ENCODE data around the gene CSRNP2.

Gene CSRNP2, protein sequence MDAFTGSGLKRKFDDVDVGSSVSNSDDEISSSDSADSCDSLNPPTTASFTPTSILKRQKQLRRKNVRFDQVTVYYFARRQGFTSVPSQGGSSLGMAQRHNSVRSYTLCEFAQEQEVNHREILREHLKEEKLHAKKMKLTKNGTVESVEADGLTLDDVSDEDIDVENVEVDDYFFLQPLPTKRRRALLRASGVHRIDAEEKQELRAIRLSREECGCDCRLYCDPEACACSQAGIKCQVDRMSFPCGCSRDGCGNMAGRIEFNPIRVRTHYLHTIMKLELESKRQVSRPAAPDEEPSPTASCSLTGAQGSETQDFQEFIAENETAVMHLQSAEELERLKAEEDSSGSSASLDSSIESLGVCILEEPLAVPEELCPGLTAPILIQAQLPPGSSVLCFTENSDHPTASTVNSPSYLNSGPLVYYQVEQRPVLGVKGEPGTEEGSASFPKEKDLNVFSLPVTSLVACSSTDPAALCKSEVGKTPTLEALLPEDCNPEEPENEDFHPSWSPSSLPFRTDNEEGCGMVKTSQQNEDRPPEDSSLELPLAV

DNA sequence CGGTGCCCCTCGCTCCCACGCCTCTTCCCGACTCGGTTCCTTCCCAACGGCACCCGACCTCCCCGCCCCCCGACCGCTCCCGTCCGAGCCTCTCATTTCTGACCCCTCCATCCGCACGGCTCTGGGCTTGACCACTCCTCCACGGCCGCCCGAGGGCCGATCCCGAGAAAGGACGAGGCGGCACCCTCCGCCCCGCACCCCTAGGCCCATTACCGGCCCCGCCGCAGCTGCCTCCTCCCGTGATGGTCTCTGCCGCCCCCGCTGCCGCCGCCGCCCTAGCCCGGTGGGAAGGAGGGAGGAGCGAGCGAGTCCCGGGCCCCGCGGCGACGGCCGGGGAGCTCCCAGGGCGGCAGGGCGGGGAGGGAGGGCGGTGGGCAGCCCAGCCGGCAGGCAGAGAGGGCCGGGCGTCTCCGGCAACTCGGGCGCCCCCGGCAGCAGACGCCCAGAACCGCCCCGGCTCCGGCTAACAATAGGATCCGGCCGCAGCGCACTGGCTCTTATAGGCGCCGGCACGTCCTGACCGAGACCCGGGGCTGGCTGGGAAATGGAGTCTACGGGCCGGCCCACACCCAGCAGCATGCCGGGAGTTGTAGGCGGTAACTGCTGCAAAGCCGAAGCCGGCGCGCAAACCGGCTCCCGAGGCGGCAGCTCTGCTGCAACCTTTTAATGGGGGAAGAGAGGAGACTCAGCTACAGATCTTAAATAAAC, at the start of gene CSRNP2:
Gene CSRNP2, minus strand, starts transcription at position 471 of the 708 bp plus-strand sequence. CDS start 7,035 bp downstream, outside the sequence.
- DNase-seq (ENCODE audit: extremely low read depth, low read depth): peak; percentile 88
- TF ChIP-seq, protein P1, sequence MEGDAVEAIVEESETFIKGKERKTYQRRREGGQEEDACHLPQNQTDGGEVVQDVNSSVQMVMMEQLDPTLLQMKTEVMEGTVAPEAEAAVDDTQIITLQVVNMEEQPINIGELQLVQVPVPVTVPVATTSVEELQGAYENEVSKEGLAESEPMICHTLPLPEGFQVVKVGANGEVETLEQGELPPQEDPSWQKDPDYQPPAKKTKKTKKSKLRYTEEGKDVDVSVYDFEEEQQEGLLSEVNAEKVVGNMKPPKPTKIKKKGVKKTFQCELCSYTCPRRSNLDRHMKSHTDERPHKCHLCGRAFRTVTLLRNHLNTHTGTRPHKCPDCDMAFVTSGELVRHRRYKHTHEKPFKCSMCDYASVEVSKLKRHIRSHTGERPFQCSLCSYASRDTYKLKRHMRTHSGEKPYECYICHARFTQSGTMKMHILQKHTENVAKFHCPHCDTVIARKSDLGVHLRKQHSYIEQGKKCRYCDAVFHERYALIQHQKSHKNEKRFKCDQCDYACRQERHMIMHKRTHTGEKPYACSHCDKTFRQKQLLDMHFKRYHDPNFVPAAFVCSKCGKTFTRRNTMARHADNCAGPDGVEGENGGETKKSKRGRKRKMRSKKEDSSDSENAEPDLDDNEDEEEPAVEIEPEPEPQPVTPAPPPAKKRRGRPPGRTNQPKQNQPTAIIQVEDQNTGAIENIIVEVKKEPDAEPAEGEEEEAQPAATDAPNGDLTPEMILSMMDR (IDR thresholded peaks at IDR 0.05; ENCODE audit: low read depth, low read length): no peak; the same call in 1 of the 2 replicates

DNA sequence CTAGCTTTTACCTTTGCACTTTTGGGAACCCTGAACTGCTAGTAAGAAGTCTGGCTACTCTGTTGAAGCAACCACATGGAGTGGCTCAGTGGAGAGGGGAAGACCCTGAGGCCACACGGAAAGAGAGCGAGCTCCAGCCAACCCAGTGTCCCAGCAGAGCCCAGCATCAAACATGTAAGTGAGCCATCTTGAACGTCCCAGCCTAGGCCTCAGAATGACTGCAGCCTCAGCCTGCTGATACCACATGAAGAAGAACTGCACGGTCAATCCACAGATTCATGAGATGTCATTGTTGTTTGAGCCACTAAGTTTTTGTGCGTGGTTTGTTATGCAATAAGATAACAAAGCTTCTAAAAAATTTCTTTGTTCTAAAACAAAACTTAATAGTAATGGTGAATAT, 49.3 kb upstream of the CSRNP2 start:
- no peak for DNase-seq (ENCODE audit: extremely low read depth, low read depth)

DNA sequence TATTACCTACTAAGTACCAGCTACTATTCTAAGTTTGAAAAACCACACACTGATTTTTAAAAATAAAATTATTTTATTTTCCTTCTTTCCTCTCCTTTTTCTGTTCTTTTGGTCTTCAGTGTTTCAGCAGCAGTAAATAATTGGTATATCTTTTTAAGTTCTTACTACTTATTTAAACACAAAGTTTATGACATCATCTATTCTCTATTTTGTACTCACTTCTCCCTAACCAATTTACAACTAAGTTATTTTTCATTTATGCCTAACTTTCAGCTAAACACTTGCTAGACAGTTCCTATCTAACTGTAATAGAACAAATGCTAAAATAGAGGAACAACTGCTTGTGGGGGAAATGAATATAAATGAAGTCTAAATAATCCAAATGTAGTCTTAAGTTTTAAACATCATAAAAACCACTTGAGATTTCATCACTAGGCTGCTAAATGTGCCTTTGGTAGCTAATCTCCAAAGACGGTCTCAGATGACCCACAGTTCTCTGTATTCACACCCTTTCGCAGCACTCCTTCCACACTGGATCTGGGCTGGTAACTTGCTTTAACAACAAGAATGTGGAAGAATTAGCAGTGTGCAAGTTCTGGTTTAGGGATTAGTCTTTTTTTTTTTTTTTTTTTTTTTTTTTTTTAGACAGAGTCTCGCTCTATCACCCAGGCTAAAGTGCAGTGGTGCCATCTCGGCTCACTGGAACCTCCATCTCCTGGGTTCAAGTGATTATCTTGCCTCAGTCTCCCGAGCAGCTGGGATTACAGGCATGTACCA, 48.5 kb upstream of the CSRNP2 start:
- TF ChIP-seq, protein P1 (IDR thresholded peaks at IDR 0.05; ENCODE audit: low read depth, low read length): no peak

More for the DNA sequence above, 49.3 kb upstream of the CSRNP2 start:
- TF ChIP-seq, protein P1 (IDR thresholded peaks at IDR 0.05; ENCODE audit: low read depth, low read length): no peak

DNA sequence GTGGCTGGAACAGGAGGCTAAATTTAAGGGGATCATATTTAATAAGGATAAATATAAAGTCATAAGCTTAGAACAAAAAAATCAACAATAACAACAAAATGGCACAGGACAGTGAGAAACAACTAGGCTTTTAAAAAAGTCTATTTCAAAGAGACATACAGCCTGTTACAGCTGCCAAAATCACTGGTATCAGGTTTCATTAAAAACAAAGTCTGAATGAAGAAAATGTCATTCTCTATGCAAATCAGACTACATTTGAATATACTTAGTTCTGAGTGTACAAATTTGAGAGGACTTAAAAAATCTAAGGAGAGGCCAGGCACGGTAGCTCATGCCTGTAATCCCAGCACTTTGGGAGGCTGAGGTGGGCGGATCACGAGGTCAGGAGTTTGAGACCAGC, 45.5 kb upstream of the CSRNP2 start:
- peak; percentile 4 for DNase-seq (ENCODE audit: extremely low read depth, low read depth)
- TF ChIP-seq, protein P1 (IDR thresholded peaks at IDR 0.05; ENCODE audit: low read depth, low read length): no peak

More for the DNA sequence above, 48.5 kb upstream of the CSRNP2 start:
- DNase-seq (ENCODE audit: extremely low read depth, low read depth): no peak

DNA sequence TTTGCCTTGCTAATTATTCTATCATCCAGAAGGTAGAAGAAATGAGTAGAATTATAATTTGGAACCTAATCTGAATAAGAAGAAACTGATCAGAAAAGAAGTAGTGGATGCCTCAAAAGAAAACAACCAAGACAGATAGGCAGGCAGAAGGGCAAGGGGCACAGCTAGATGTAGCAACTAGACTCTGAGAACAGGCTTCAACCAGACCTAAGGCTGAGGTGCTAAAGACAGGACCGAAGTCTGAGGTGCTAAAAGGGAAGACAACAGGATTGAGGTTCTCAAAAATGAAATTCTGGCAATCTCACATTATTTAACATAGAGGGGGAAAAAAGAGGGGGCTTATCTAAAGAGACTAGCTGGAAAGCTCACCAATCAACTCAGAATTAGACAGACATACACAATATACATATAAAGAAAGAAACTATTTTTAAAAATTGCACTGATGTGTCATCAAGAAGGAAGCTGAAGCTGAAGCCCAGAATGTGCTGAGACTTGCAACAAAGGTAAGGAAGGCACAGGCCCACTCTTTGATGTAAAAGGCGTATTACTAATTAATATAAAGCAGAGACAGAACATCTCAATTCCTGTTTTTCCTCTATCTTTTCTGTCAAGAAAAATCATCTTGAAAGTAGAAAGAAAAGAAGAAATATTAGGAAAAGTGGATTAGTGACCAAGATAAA, 43.8 kb upstream of the CSRNP2 start:
- DNase-seq (ENCODE audit: extremely low read depth, low read depth): no peak
- TF ChIP-seq, protein P1 (IDR thresholded peaks at IDR 0.05; ENCODE audit: low read depth, low read length): no peak

- TF ChIP-seq, protein P1 (IDR thresholded peaks at IDR 0.05; ENCODE audit: low read depth, low read length): no peak
- no peak for DNase-seq (ENCODE audit: extremely low read depth, low read depth)
Measured at GRCh38 chr12:51126297-51126696, 42.9 kb upstream of the CSRNP2 start.

All from AG09319 (cell line).